DND-41 (cell line): ENCODE results near the gene SORBS1.

ENCODE experiments used
- ATAC-seq: fragments of 200-7000 bp; cut with Tn5 transposase; 3 replicates; pipeline ENCODE4 v1.9.1; 2021; ENCODE audit warnings: low read depth; ENCODE audit not compliant: insufficient read depth
- DNase-seq: peaks from one replicate; pipeline ENCODE4 v3.0.0-alpha.2; 2020
- H2AFZ ChIP-seq: 2 replicates; pipeline ENCODE4 v1.6.0; 2012; ENCODE audit warnings: low read depth, low read length
- H3K27ac ChIP-seq: 2 replicates; pipeline ENCODE4 v1.5.1; 2012; ENCODE audit warnings: low read length, inconsistent platforms
- H3K27me3 ChIP-seq: fragments of 200-600 bp; sonication (generic); 2 replicates; pipeline ENCODE4 v1.6.0; 2012; ENCODE audit warnings: low read length, mild to moderate bottlenecking, inconsistent platforms; ENCODE audit not compliant: insufficient read depth, poor library complexity
- H3K36me3 ChIP-seq: 2 replicates; pipeline ENCODE4 v1.5.1; 2012; ENCODE audit warnings: low read length, inconsistent platforms; ENCODE audit not compliant: insufficient read depth
- H3K4me1 ChIP-seq: 2 replicates; pipeline ENCODE4 v1.5.1; 2012; ENCODE audit warnings: mild to moderate bottlenecking, low read length; ENCODE audit not compliant: insufficient read depth
- H3K4me2 ChIP-seq: 2 replicates; pipeline ENCODE4 v1.6.0; 2012; ENCODE audit warnings: mild to moderate bottlenecking, moderate library complexity, low read length, inconsistent platforms; ENCODE audit not compliant: insufficient read depth
- H3K4me3 ChIP-seq, 2 experiments: fragments of 200-600 bp in 1 of 2; shearing (Covaris generic) in 1 of 2; 2 replicates each; pipeline ENCODE4 v1.5.1; 2012 to 2016; ENCODE audit warnings: inconsistent platforms in 2 of 2, low read length in 2 of 2, mild to moderate bottlenecking in 2 of 2, low read depth in 1 of 2, moderate library complexity in 1 of 2
- H3K79me2 ChIP-seq: 2 replicates; pipeline ENCODE4 v1.6.0; 2012; ENCODE audit warnings: low read length, inconsistent platforms; ENCODE audit not compliant: insufficient read depth
- H3K9ac ChIP-seq: 2 replicates; pipeline ENCODE4 v1.6.0; 2012; ENCODE audit warnings: low read depth, mild to moderate bottlenecking, inconsistent platforms, low read length, moderate library complexity
- H3K9me3 ChIP-seq: 2 replicates; pipeline ENCODE4 v1.5.1; 2012; ENCODE audit warnings: low read length, moderate library complexity, mild to moderate bottlenecking, inconsistent platforms; ENCODE audit not compliant: insufficient read depth, severe bottlenecking
- H4K20me1 ChIP-seq: 2 replicates; pipeline ENCODE4 v1.6.0; 2012; ENCODE audit warnings: low read length; ENCODE audit not compliant: insufficient read depth
- EZH2 ChIP-seq: IDR thresholded peaks from 3 replicates; pipeline ENCODE4 v1.6.1; 2012; ENCODE audit warnings: borderline replicate concordance, low read depth, mild to moderate bottlenecking, moderate library complexity, low read length, inconsistent platforms; ENCODE audit not compliant: severe bottlenecking
- TF ChIP-seq, protein P1 (sequence below): IDR thresholded peaks from 2 replicates; pipeline ENCODE4 v1.5.1; 2012; ENCODE audit warnings: borderline replicate concordance, low read length, moderate library complexity, mild to moderate bottlenecking; ENCODE audit not compliant: poor library complexity, severe bottlenecking; ENCODE audit errors: extremely low read depth

Gene SORBS1

DNA sequence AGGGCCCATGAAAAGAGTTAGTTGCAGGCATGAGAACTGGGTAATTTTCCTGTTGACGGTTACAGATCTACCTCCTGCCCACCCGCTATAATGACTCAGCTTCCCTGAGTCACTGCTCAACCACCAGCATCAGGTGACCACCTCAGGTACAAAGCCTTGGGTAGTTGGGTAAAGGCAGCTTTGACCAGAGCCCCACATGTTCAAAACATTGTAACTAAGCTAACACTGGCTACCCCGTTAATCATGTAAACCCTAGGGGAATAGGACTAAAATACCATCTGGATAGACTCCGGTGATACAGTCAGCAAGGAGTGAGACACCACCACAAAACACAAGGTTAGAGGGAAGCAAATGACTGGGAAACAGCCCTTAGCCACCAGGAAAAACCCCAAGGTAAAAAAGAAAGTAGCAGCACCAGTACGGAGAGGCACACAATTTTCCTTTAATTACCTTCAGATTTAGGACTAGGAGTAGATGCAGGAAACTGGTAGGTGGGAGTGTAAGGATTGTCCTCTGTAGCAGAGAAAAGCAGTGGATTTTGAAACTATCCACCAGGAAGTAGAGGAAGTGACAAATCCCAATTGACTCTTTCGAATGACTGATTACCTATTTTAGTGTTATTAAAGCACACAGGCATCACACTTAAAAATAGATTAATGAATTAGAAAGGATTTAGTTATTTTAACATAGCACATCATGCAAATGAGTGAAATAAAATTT is 166.8 kb downstream of the SORBS1 start:
- no peak for DNase-seq
- TF ChIP-seq EZH2, result no peak
- TF ChIP-seq, protein P1, sequence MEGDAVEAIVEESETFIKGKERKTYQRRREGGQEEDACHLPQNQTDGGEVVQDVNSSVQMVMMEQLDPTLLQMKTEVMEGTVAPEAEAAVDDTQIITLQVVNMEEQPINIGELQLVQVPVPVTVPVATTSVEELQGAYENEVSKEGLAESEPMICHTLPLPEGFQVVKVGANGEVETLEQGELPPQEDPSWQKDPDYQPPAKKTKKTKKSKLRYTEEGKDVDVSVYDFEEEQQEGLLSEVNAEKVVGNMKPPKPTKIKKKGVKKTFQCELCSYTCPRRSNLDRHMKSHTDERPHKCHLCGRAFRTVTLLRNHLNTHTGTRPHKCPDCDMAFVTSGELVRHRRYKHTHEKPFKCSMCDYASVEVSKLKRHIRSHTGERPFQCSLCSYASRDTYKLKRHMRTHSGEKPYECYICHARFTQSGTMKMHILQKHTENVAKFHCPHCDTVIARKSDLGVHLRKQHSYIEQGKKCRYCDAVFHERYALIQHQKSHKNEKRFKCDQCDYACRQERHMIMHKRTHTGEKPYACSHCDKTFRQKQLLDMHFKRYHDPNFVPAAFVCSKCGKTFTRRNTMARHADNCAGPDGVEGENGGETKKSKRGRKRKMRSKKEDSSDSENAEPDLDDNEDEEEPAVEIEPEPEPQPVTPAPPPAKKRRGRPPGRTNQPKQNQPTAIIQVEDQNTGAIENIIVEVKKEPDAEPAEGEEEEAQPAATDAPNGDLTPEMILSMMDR, result no peak
- H3K4me3 ChIP-seq, result no peak overlapping the region
- H3K4me1 ChIP-seq, result no peaks in the 10 kb centered on the region
- no peaks in the 10 kb centered on the region for H3K27me3 ChIP-seq
- ATAC-seq, result no peak
- no peaks in the 10 kb centered on the region for H3K9me3 ChIP-seq
- no peak overlapping the region for H3K4me2 ChIP-seq
- H2AFZ ChIP-seq, result no peak overlapping the region
- no peak overlapping the region for H3K27ac ChIP-seq
- H3K36me3 ChIP-seq, result no peaks in the 10 kb centered on the region
- H3K9ac ChIP-seq, result no peak overlapping the region
- H3K79me2 ChIP-seq, result no peaks in the 10 kb centered on the region
- H4K20me1 ChIP-seq, result no peaks in the 10 kb centered on the region; the same call in 1 of the 2 replicates

DNA sequence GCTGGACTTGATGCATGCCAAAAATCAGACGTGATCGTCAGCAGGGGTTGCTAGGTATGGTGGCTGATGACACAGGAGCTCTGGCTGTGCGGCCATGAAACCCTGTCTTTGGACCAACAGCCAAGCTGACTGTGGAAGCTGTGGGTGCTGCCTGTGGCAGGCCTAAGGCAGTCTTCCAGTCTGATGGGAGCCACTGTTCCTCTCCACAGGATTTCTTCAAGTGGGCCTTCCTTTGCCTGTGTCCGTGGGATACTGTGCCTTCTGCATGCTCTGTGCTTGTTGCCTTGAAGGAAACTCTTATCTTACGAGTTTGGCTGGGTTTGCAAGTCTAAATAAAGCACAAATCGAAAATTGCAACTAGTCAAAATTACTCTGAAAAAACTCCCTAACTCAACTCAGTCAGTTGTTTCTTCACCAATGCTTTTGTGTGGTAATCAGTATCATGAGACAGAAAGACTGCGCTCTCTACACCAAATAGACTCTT is 168.4 kb downstream of the SORBS1 start:
- H3K9ac ChIP-seq, result no peak overlapping the region
- no peak overlapping the region for H3K4me3 ChIP-seq
- no peak overlapping the region for H3K27ac ChIP-seq
- no peak for ATAC-seq
- H3K4me2 ChIP-seq, result no peak overlapping the region
- H3K9me3 ChIP-seq, result no peaks in the 10 kb centered on the region
- H3K27me3 ChIP-seq, result no peaks in the 10 kb centered on the region
- H2AFZ ChIP-seq, result no peak overlapping the region
- DNase-seq, result no peak
- H3K36me3 ChIP-seq, result no peaks in the 10 kb centered on the region
- no peaks in the 10 kb centered on the region for H3K4me1 ChIP-seq
- H3K79me2 ChIP-seq, result no peaks in the 10 kb centered on the region
- H4K20me1 ChIP-seq, result no peaks in the 10 kb centered on the region; the same call in 1 of the 2 replicates
- TF ChIP-seq, protein P1, result no peak
- TF ChIP-seq EZH2, result no peak

- Histone ChIP-seq H2AFZ (no peak overlapping the region), H3K36me3 (no peaks in the 10 kb centered on the region), H3K9ac (no peak overlapping the region), H4K20me1 (no peaks in the 10 kb centered on the region; the same call in 1 of the 2 replicates), H3K4me2 (no peak overlapping the region), H3K27me3 (no peaks in the 10 kb centered on the region), H3K4me1 (no peaks in the 10 kb centered on the region), H3K4me3 (no peak overlapping the region), H3K27ac (no peak overlapping the region), H3K79me2 (no peaks in the 10 kb centered on the region), H3K9me3 (no peaks in the 10 kb centered on the region)
- TF ChIP-seq, protein P1, result no peak
- no peak for TF ChIP-seq EZH2
- DNase-seq, result no peak
- no peak for ATAC-seq
Observed at GRCh38 chr10:95392217-95392584, 169.0 kb downstream of the SORBS1 start.
